GM19035 (cell line): ENCODE results near the gene C9orf43.
"Not testable (repeated sequence)": the region's sequence is repeated elsewhere in the genome, so short reads cannot be mapped to it uniquely, and the experiment has no call there.

ENCODE experiments used
- ATAC-seq: cut with Tn5 transposase; IDR thresholded peaks from one replicate; pipeline ENCODE4 v1.9.1; 2021; ENCODE audit not compliant: unreplicated experiment

Gene C9orf43

GRCh38 chr9:113410207-113410864 is at the start of gene C9orf43, which contains the start of gene POLE3:
Gene C9orf43 (plus strand): TSS chr9:113410747. CDS start chr9:113413494, 2,747 bp downstream.
Gene POLE3 (minus strand): TSS chr9:113410675. CDS start chr9:113410293, 382 bp downstream.
- ATAC-seq, result peak; percentile 94

GRCh38 chr9:113361304-113362018 is 49.1 kb upstream of the C9orf43 start:
- ATAC-seq, result no peak

GRCh38 chr9:113363336-113363735 is 47.2 kb upstream of the C9orf43 start:
- ATAC-seq, result no peak

- no peak for ATAC-seq
Observed at GRCh38 chr9:113364951-113365350, 45.6 kb upstream of the C9orf43 start.

GRCh38 chr9:113365652-113366051 is 44.9 kb upstream of the C9orf43 start:
- ATAC-seq, result not testable (repeated sequence)

- no peak for ATAC-seq
Observed at GRCh38 chr9:113368348-113368981, 42.1 kb upstream of the C9orf43 start.

- no peak for ATAC-seq
Observed at GRCh38 chr9:113368982-113369854, 41.3 kb upstream of the C9orf43 start.

GRCh38 chr9:113369855-113370140 is 40.7 kb upstream of the C9orf43 start:
- no peak for ATAC-seq

GRCh38 chr9:113370806-113371325 is 39.7 kb upstream of the C9orf43 start:
- ATAC-seq, result no peak

GRCh38 chr9:113372059-113372458 is 38.5 kb upstream of the C9orf43 start:
- no peak for ATAC-seq

GRCh38 chr9:113373256-113373655 is 37.3 kb upstream of the C9orf43 start:
- no peak for ATAC-seq

GRCh38 chr9:113373676-113374392 is 36.7 kb upstream of the C9orf43 start:
- ATAC-seq, result no peak

GRCh38 chr9:113375057-113376023 is 35.2 kb upstream of the C9orf43 start:
- ATAC-seq, result no peak

- ATAC-seq, result peak; percentile 76
Observed at GRCh38 chr9:113376634-113377567, 33.6 kb upstream of the C9orf43 start, which contains the start of gene HDHD3. Gene HDHD3 (minus strand): TSS chr9:113376986. CDS start chr9:113374354, 2,632 bp downstream.

GRCh38 chr9:113379094-113379828 is 31.3 kb upstream of the C9orf43 start:
- not testable (repeated sequence) for ATAC-seq

GRCh38 chr9:113379829-113380210 is 30.7 kb upstream of the C9orf43 start:
- ATAC-seq, result not testable (repeated sequence)

GRCh38 chr9:113380869-113381378 is 29.6 kb upstream of the C9orf43 start:
- peak; percentile 43 for ATAC-seq
